Upper lobe of left lung (tissue), 6 donors: ENCODE data around the gene TAS1R3. TPM values are rescaled to one million over a fixed set of nuclear protein-coding genes. Genes with fewer than 3 reads are reported as not detected.

Experiments used
- ATAC-seq, 2 donors: fragments of 200-7000 bp; cut with Tn5 transposase; one replicate each; pipeline ENCODE4 v1.9.1; 2022; ENCODE audit warnings: mild to moderate bottlenecking in 2 of 2, moderate library complexity in 2 of 2; ENCODE audit not compliant: low FRiP score in 2 of 2
- DNase-seq, 2 donors: peaks; one replicate each; pipeline ENCODE4 v3.0.0-alpha.2; 2019 to 2020
- H3K27ac ChIP-seq, 4 donors: fragments of 200-600 bp; sonication (generic); one replicate each; pipeline ENCODE4 v1.5.1; 2016 to 2019
- H3K27me3 ChIP-seq, 4 donors: fragments of 200-600 bp; sonication (generic); one replicate each; pipeline ENCODE4 v1.5.1; 2017 to 2019
- H3K36me3 ChIP-seq, 4 donors: fragments of 200-600 bp; sonication (generic); one replicate each; pipeline ENCODE4 v1.5.1; 2016 to 2019
- H3K4me1 ChIP-seq, 4 donors: fragments of 200-600 bp; sonication (generic); one replicate each; pipeline ENCODE4 v1.5.1; 2018 to 2019
- H3K4me3 ChIP-seq, 4 donors: fragments of 200-600 bp; sonication (generic); one replicate each; pipeline ENCODE4 v1.5.1; 2017 to 2019; ENCODE audit warnings: mild to moderate bottlenecking in 2 of 4, moderate library complexity in 1 of 4
- H3K9me3 ChIP-seq, 4 donors: fragments of 200-600 bp; sonication (generic); one replicate each; pipeline ENCODE4 v1.5.1; 2018 to 2019
- CTCF ChIP-seq, 6 experiments: fragments of 450-650 bp in 4 of 6; fragments of 200-600 bp in 2 of 6; sonication (generic) in 2 of 6; IDR thresholded peaks; one replicate each; pipeline ENCODE4 v1.5.1; 2016 to 2019; ENCODE audit warnings: antibody characterized with exemption in 6 of 6
- EP300 ChIP-seq, 4 donors: sonication (generic); formaldehyde crosslinking; IDR thresholded peaks; one replicate each; pipeline ENCODE4 v1.5.1; 2017; ENCODE audit warnings: antibody characterized with exemption in 4 of 4, control low read depth in 2 of 4
- POLR2A ChIP-seq, 4 donors: fragments of 450-650 bp; IDR thresholded peaks; one replicate each; pipeline ENCODE4 v1.5.1; 2016 to 2017; ENCODE audit warnings: antibody characterized with exemption in 4 of 4, mild to moderate bottlenecking in 2 of 4
- POLR2AphosphoS5 ChIP-seq, 2 donors: sonication (generic); formaldehyde crosslinking; IDR thresholded peaks; one replicate each; pipeline ENCODE4 v1.5.1; 2017; ENCODE audit warnings: antibody characterized with exemption in 2 of 2
- WGBS, 2 donors: methylation state at CpG; one replicate each; pipeline ENCODE4 v1.1.5; 2017 to 2018; 5-methylcytosine and 5-hydroxymethylcytosine counted together
- total RNA-seq, 6 donors: library from RNA; depleted of rRNA in 4 of 6; stranded (reverse); fragments of >200 nt in 4 of 6; gene quantifications; one replicate each; pipeline versions ENCODE4 v1.1.0 to v1.2.1, GENCODE V29; 2016 to 2021
- donor health status: DM: no; HTN: no; CAD: no; lungs with moderate emphysema.
- donor health status: DM: no; HTN: yes; CAD: no; lungs with severe emphysema.

The TAS1R3 gene
- total RNA-seq, 6 donors from 2014 or later = 0.22 to 1.0 (median 0.79) TPM

- WGBS, 2 donors = 76 to 92% methylated on average over 18 to 33 of the region's 46 CpGs
- Histone ChIP-seq H3K9me3 (no peaks in the 10 kb centered on the region), H3K4me1 (peaks cover 0 to 14% (median 9%) of the 10 kb centered on the region in 4 donors), H3K27me3 (peaks cover 0 to 10% (median 0%) of the 10 kb centered on the region in 4 donors), H3K4me3 (no peak overlapping the region), H3K27ac (no peak overlapping the region), H3K36me3 (no peaks in the 10 kb centered on the region)
- TF ChIP-seq EP300 (IDR thresholded peaks at IDR 0.05) (no peak), POLR2A (IDR thresholded peaks at IDR 0.05) (no peak), POLR2AphosphoS5 (IDR thresholded peaks at IDR 0.05) (no peak), CTCF (IDR thresholded peaks at IDR 0.05) (no peak)
- no peak for ATAC-seq
- DNase-seq = peak in 1 of 2 donors; percentile 84
Observed at GRCh38 chr1:1287288-1288110, 43.6 kb upstream of the TAS1R3 start.

GRCh38 chr1:1290238-1290731 is 40.8 kb upstream of the TAS1R3 start:
- WGBS, 2 donors = 34 to 44% methylated on average over 6 to 15 of the region's 15 CpGs
- H3K4me3 ChIP-seq = no peak overlapping the region
- peak; percentile 58 to 61 for ATAC-seq
- peaks cover 0 to 14% (median 9%) of the 10 kb centered on the region in 4 donors for H3K4me1 ChIP-seq
- TF ChIP-seq EP300 (IDR thresholded peaks at IDR 0.05) (no peak), CTCF (IDR thresholded peaks at IDR 0.05) (peak; percentile 62 to 84 (median 74))
- H3K27me3 ChIP-seq = peaks cover 0 to 10% (median 0%) of the 10 kb centered on the region in 4 donors
- H3K27ac ChIP-seq = no peak overlapping the region
- peaks cover 0 to 19% (median 9%) of the 10 kb centered on the region in 4 donors for H3K36me3 ChIP-seq
- peak; percentile 63 to 92 for DNase-seq
- no peaks in the 10 kb centered on the region for H3K9me3 ChIP-seq

- ATAC-seq (peak in 1 of 2 donors; percentile 15), DNase-seq (peak in 1 of 2 donors; percentile 86)
Observed at GRCh38 chr1:1291023-1291528, 40.0 kb upstream of the TAS1R3 start.

More at GRCh38 chr1:1291023-1291528, 40.0 kb upstream of the TAS1R3 start:
- H3K27me3 ChIP-seq = peaks cover 0 to 8% (median 0%) of the 10 kb centered on the region in 4 donors
- no peaks in the 10 kb centered on the region for H3K9me3 ChIP-seq
- H3K36me3 ChIP-seq = peaks cover 0 to 27% (median 13%) of the 10 kb centered on the region in 4 donors
- WGBS, 2 donors = 35% methylated on average over 9 of the region's 28 CpGs; no CpG with 5 or more reads in 1 of the 2 donors
- no peak overlapping the region for H3K27ac ChIP-seq
- no peak overlapping the region for H3K4me3 ChIP-seq
- peaks cover 0 to 14% (median 9%) of the 10 kb centered on the region in 4 donors for H3K4me1 ChIP-seq
- TF ChIP-seq POLR2AphosphoS5 (IDR thresholded peaks at IDR 0.05) = no peak
- no peak for TF ChIP-seq EP300 (IDR thresholded peaks at IDR 0.05)
- no peak for TF ChIP-seq CTCF (IDR thresholded peaks at IDR 0.05)
- no peak for TF ChIP-seq POLR2A (IDR thresholded peaks at IDR 0.05)
